Astrocyte (in vitro differentiated cells and primary cell): ENCODE measurements around the gene OR56A3.

Experiments
- EZH2 ChIP-seq: IDR thresholded peaks from 2 replicates; pipeline ENCODE4 v1.6.1; 2012; ENCODE audit warnings: mild to moderate bottlenecking, low read length, inconsistent platforms; ENCODE audit not compliant: insufficient read depth
- TF ChIP-seq, protein P1 (sequence below): IDR thresholded peaks from 2 replicates; pipeline ENCODE4 v1.5.1; 2011; ENCODE audit warnings: low read depth, mild to moderate bottlenecking, inconsistent platforms, low read length, moderate library complexity; ENCODE audit not compliant: insufficient read depth

DNA sequence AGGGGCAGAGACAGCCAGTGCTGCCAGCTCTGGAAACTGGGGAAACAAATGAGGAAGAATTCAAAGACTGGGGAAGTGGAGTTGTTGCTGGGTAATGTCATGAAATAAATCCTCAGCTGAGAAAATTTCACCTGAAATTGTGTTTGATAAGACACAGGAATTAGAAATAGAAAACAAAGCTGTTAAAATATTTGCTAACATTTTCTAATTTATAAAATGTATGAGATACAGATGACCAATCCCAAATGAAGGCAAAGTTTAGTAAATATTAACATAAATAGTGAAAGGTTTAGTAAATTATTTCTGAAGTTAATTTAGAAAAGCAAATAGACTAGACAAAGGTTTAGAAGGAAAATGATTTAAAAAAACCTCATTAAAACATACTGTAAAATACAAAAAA, 26.3 kb downstream of the OR56A3 start, which contains the start of gene OR56A5:
- TF ChIP-seq, protein P1, sequence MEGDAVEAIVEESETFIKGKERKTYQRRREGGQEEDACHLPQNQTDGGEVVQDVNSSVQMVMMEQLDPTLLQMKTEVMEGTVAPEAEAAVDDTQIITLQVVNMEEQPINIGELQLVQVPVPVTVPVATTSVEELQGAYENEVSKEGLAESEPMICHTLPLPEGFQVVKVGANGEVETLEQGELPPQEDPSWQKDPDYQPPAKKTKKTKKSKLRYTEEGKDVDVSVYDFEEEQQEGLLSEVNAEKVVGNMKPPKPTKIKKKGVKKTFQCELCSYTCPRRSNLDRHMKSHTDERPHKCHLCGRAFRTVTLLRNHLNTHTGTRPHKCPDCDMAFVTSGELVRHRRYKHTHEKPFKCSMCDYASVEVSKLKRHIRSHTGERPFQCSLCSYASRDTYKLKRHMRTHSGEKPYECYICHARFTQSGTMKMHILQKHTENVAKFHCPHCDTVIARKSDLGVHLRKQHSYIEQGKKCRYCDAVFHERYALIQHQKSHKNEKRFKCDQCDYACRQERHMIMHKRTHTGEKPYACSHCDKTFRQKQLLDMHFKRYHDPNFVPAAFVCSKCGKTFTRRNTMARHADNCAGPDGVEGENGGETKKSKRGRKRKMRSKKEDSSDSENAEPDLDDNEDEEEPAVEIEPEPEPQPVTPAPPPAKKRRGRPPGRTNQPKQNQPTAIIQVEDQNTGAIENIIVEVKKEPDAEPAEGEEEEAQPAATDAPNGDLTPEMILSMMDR: no peak
- no peak for TF ChIP-seq EZH2
